Lung (tissue), 12 donors: ENCODE data around the gene IQGAP2. TPM values are rescaled to one million over a fixed set of nuclear protein-coding genes. Genes with fewer than 3 reads are reported as not detected.

ENCODE experiments used
- ATAC-seq: fragments of 200-7000 bp; cut with Tn5 transposase; one replicate; pipeline ENCODE4 v1.9.1; 2020; ENCODE audit warnings: moderate number of reproducible peaks; ENCODE audit not compliant: insufficient read depth, low FRiP score
- DNase-seq, 3 donors: peaks; one replicate each; pipeline ENCODE4 v3.0.0-alpha.2; 2013 to 2017
- H3K27ac ChIP-seq, 2 donors: one replicate each; pipeline ENCODE4 v1.5.1; 2013; ENCODE audit warnings: mild to moderate bottlenecking in 2 of 2, moderate library complexity in 2 of 2, control low read depth in 1 of 2, inconsistent platforms in 1 of 2, low read depth in 1 of 2, low read length in 1 of 2
- H3K27me3 ChIP-seq, 3 donors: one replicate each; pipeline ENCODE4 v1.5.1; 2013; ENCODE audit warnings: low read length in 2 of 3; ENCODE audit not compliant: control insufficient read depth in 3 of 3, insufficient read depth in 3 of 3
- H3K36me3 ChIP-seq, 4 donors: one replicate each; pipeline ENCODE4 v1.5.1; 2013; ENCODE audit warnings: low read length in 4 of 4, mild to moderate bottlenecking in 1 of 4, moderate library complexity in 1 of 4; ENCODE audit not compliant: control insufficient read depth in 4 of 4, insufficient read depth in 4 of 4
- H3K4me1 ChIP-seq, 5 donors: one replicate each; pipeline ENCODE4 v1.5.1; 2013; ENCODE audit warnings: low read length in 5 of 5, mild to moderate bottlenecking in 2 of 5, moderate library complexity in 1 of 5; ENCODE audit not compliant: control insufficient read depth in 5 of 5, insufficient read depth in 5 of 5
- H3K4me3 ChIP-seq: one replicate; pipeline ENCODE4 v1.5.1; 2013; ENCODE audit warnings: mild to moderate bottlenecking, control low read depth, moderate library complexity
- H3K9ac ChIP-seq, 2 donors: one replicate each; pipeline ENCODE4 v1.5.1; 2013; ENCODE audit warnings: low read length in 2 of 2, control low read depth in 1 of 2; ENCODE audit not compliant: insufficient read depth in 1 of 2
- H3K9me3 ChIP-seq, 4 donors: one replicate each; pipeline ENCODE4 v1.5.1; 2013; ENCODE audit warnings: low read length in 3 of 4, mild to moderate bottlenecking in 1 of 4, moderate library complexity in 1 of 4; ENCODE audit not compliant: control insufficient read depth in 4 of 4, insufficient read depth in 3 of 4
- WGBS, 2 donors: extraction: QIAGEN DNeasy Blood & Tissue Kit; methylation state at CpG; one replicate each; pipeline ENCODE4 v1.1.7; 2013; 5-methylcytosine and 5-hydroxymethylcytosine counted together
- polyA plus RNA-seq, 2 donors: library from polyadenylated mRNA; stranded (reverse); fragments of 200-250 nt; gene quantifications; one replicate each; pipeline ENCODE4 v1.2.1, GENCODE V29; 2013
- total RNA-seq, 2 donors: library from RNA; depleted of rRNA in 1 of 2; stranded (reverse); fragments of >200 nt in 1 of 2; gene quantifications; one replicate each; pipeline ENCODE4 v1.2.1, GENCODE V29; 2014 to 2021
- TF ChIP-seq, protein P1 (sequence below): IDR thresholded peaks from 2 replicates; pipeline ENCODE4 v1.5.1; 2012; ENCODE audit warnings: mild to moderate bottlenecking; ENCODE audit errors: control extremely low read depth, extremely low read depth
- donor health status: control.
- donor health status: control.
- donor health status: Bipolar disorder and iron deficiency.
- donor health status: healthy.
- donor health status: DM: yes; HTN: yes; CAD: no.

The IQGAP2 gene
- total and polyA plus RNA-seq, 4 donors, result 6.0 to 33.6 (median 13.7) TPM

DNA sequence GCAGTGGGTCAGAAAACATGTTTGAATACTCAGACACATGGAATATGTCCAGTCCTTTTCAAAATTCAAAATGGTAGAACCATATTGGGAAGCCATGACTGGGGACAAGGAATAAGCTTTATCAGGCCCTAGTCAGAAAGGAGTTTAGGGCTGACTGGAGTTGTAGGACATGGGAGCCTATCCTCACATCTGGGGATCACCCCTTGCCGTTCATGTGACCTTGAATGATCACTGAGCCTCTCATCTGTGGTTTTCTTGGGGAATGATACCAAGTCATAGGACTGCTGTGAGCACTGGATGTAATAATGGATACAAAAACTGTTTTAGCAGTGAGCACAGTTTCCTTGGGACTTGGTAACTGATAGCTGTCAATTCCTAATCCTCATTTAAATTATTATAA is 84.7 kb downstream of the IQGAP2 start:
- Histone ChIP-seq H3K9me3 (no peaks in the 10 kb centered on the region), H3K27me3 (no peaks in the 10 kb centered on the region), H3K27ac (no peak overlapping the region), H3K4me1 (peaks cover 0 to 35% (median 4%) of the 10 kb centered on the region in 5 donors), H3K4me3 (no peak overlapping the region), H3K9ac (no peak overlapping the region), H3K36me3 (no peaks in the 10 kb centered on the region)
- 92 to 100% methylated on average over 1 of the region's 1 CpG for WGBS, 2 donors
- TF ChIP-seq, protein P1, sequence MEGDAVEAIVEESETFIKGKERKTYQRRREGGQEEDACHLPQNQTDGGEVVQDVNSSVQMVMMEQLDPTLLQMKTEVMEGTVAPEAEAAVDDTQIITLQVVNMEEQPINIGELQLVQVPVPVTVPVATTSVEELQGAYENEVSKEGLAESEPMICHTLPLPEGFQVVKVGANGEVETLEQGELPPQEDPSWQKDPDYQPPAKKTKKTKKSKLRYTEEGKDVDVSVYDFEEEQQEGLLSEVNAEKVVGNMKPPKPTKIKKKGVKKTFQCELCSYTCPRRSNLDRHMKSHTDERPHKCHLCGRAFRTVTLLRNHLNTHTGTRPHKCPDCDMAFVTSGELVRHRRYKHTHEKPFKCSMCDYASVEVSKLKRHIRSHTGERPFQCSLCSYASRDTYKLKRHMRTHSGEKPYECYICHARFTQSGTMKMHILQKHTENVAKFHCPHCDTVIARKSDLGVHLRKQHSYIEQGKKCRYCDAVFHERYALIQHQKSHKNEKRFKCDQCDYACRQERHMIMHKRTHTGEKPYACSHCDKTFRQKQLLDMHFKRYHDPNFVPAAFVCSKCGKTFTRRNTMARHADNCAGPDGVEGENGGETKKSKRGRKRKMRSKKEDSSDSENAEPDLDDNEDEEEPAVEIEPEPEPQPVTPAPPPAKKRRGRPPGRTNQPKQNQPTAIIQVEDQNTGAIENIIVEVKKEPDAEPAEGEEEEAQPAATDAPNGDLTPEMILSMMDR, result no peak
- DNase-seq, result no peak
- no peak for ATAC-seq

DNA sequence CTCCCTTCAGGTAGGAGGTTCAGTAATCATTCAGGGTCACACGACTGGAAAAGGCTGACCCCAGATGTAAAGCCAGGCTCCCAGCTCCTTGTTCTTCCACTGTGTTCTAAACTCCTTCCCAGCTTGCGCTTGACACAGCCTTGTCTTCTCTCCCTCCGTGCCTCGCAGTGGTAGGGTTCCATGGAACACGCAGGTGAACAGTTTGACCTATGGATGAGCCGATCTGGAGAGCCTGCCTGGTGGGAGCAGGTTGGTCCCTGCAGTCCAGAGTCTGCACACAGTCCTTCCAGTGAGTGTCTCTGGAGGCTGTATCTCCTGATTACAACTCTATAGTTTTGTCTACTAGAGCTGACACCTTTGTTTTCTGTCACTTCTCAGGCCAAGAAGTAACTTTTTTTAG is 85.9 kb downstream of the IQGAP2 start:
- peaks cover 0 to 33% (median 2%) of the 10 kb centered on the region in 5 donors for H3K4me1 ChIP-seq
- no peak overlapping the region for H3K4me3 ChIP-seq
- H3K9me3 ChIP-seq, result no peaks in the 10 kb centered on the region
- no peak for DNase-seq
- no peak overlapping the region for H3K9ac ChIP-seq
- 94 to 96% methylated on average over 6 of the region's 6 CpGs for WGBS, 2 donors
- no peaks in the 10 kb centered on the region for H3K36me3 ChIP-seq
- no peak overlapping the region for H3K27ac ChIP-seq
- no peak for ATAC-seq
- no peaks in the 10 kb centered on the region for H3K27me3 ChIP-seq
- TF ChIP-seq, protein P1, result no peak

DNA sequence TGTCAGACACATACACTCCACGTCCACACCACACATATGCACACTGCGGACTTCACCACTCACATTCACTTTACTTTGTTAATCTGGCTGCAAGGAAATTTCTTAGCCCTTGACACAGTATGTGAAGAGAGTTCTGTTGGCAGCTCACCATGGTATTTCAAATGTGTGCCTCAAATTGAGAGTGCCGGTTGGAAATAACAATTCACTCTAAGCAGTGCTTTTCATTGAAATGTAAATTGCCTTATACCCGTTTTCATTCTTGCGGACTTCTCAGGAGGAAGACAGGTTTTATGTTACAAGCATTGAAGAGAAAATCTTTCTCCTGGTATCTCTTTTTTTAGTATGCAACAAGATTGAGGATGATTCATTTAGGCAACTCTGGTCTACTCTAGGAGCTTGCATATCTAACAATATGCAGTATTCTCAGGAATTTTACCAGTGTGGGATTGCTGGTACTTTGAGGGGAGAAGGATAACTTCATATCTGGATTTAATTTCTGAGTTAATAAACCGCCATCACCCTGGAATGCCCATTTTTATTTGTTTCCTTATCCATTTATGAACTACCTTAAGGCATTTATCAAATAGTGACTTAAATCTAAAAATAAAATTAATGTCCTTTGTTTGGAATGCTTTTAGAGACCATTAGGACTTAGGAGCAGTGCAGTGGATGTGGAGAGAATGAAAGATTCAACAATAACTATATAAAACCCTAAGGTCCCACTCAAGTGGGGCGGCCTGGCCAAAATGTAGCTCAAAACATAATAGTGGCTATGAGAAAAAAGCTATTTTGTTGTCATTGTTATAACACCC is 87.0 kb downstream of the IQGAP2 start:
- no peak overlapping the region for H3K4me3 ChIP-seq
- DNase-seq (peak; percentile 13 to 63 (median 37)), ATAC-seq (no peak)
- H3K27ac ChIP-seq, result no peak overlapping the region
- H3K27me3 ChIP-seq, result no peaks in the 10 kb centered on the region
- H3K36me3 ChIP-seq, result no peaks in the 10 kb centered on the region
- no peak overlapping the region for H3K9ac ChIP-seq
- TF ChIP-seq, protein P1, result no peak
- peaks cover 0 to 33% (median 2%) of the 10 kb centered on the region in 5 donors for H3K4me1 ChIP-seq
- WGBS, 2 donors, result 78 to 89% methylated on average over 7 of the region's 7 CpGs
- no peaks in the 10 kb centered on the region for H3K9me3 ChIP-seq

GRCh38 chr5:76490960-76491359 is 87.9 kb downstream of the IQGAP2 start:
- no peaks in the 10 kb centered on the region for H3K36me3 ChIP-seq
- no peak overlapping the region for H3K9ac ChIP-seq
- ATAC-seq, result no peak
- H3K27me3 ChIP-seq, result no peaks in the 10 kb centered on the region
- no peaks in the 10 kb centered on the region for H3K9me3 ChIP-seq
- no peak overlapping the region for H3K4me3 ChIP-seq
- peak in 2 of 3 donors; percentile 73 to 74 for DNase-seq
- H3K4me1 ChIP-seq, result peaks cover 0 to 33% (median 2%) of the 10 kb centered on the region in 5 donors
- TF ChIP-seq, protein P1, result no peak
- no peak overlapping the region for H3K27ac ChIP-seq
